Endothelial cell of umbilical vein (primary cell): ENCODE measurements around the gene USP6. TPM values are rescaled to one million over a fixed set of nuclear protein-coding genes. Genes with fewer than 3 reads are reported as not detected.

Experiments
- BruUV-seq: library from RNA; stranded (reverse); fragments of 400-500 nt; replicated peaks from 2 replicates; lab custom pipeline; 2021; lab: Mats Ljungman, UMichigan
- CTCF ChIA-PET: fragments of 300-600, 350-600 bp; sonication (Branson Sonifier 250); formaldehyde crosslinking; loops from one replicate; lab custom pipeline; 2021; ENCODE audit warnings: antibody characterized with exemption, inconsistent platforms; lab: Charles Lee
- POLR2A ChIA-PET: fragments of 300-600, 350-600 bp; sonication (Branson Sonifier 250); formaldehyde crosslinking; loops from one replicate; lab custom pipeline; 2021; ENCODE audit warnings: antibody characterized with exemption, inconsistent platforms; lab: Charles Lee
- DNase-seq: peaks from one replicate; pipeline ENCODE4 v3.0.0-alpha.2; 2011; ENCODE audit warnings: low read depth, low spot score
- FAIRE-seq: peaks from 2 replicates; lab custom pipeline; 2011; peaks lifted over from hg19 to GRCh38; lab: Jason Lieb, UNC
- H2AFZ ChIP-seq: 2 replicates; pipeline ENCODE4 v1.6.0; 2012; ENCODE audit warnings: low read depth, low read length, control low read depth, inconsistent platforms
- H3K27ac ChIP-seq: 2 replicates; pipeline ENCODE4 v1.5.1; 2011; ENCODE audit warnings: low read depth, mild to moderate bottlenecking, control low read depth, low read length, moderate library complexity; ENCODE audit not compliant: insufficient read depth
- H3K27me3 ChIP-seq, 2 experiments: 2 replicates each; pipeline versions ENCODE4 v1.6.0 to v1.6.1; 2011; ENCODE audit warnings: low read length in 2 of 2, mixed read lengths in 1 of 2; ENCODE audit not compliant: control insufficient read depth in 2 of 2, insufficient read depth in 2 of 2
- H3K36me3 ChIP-seq, 2 experiments: 2 replicates in 1 of 2; 3 replicates in 1 of 2; pipeline ENCODE4 v1.5.1; 2011; ENCODE audit warnings: low read length in 2 of 2, mild to moderate bottlenecking in 1 of 2, moderate library complexity in 1 of 2; ENCODE audit not compliant: control insufficient read depth in 2 of 2, insufficient read depth in 2 of 2; ENCODE audit errors: extremely low read depth in 1 of 2
- H3K4me1 ChIP-seq: 3 replicates; pipeline ENCODE4 v1.5.1; 2011; ENCODE audit warnings: mild to moderate bottlenecking, low read length; ENCODE audit not compliant: control insufficient read depth, insufficient read depth; ENCODE audit errors: extremely low read depth
- H3K4me2 ChIP-seq: 2 replicates; pipeline ENCODE4 v1.6.1; 2011; ENCODE audit warnings: low read length, control low read depth, mixed read lengths; ENCODE audit not compliant: insufficient read depth
- H3K4me3 ChIP-seq, 3 experiments: fragments of 200-600 bp in 1 of 3; sonication (generic), shearing (Covaris generic) in 1 of 3; replicated peaks in 1 of 3; 2 replicates each; pipeline ENCODE4 v1.5.1; 2011 to 2016; ENCODE audit warnings: control low read depth in 3 of 3, low read length in 3 of 3, mild to moderate bottlenecking in 2 of 3, inconsistent platforms in 1 of 3, low read depth in 1 of 3, moderate library complexity in 1 of 3; ENCODE audit not compliant: insufficient read depth in 1 of 3
- H3K79me2 ChIP-seq: 2 replicates; pipeline ENCODE4 v1.6.0; 2012; ENCODE audit warnings: low read length, inconsistent platforms; ENCODE audit not compliant: control insufficient read depth, insufficient read depth
- H3K9ac ChIP-seq: replicated peaks from 2 replicates; pipeline ENCODE3; 2011; ENCODE audit warnings: low read length, control low read depth; ENCODE audit not compliant: insufficient read depth; ENCODE audit errors: extremely low read depth
- H3K9me1 ChIP-seq: replicated peaks from 3 replicates; pipeline ENCODE4 v1.6.0; 2011; ENCODE audit warnings: mild to moderate bottlenecking, low read length; ENCODE audit not compliant: control insufficient read depth, insufficient read depth; ENCODE audit errors: extremely low read depth
- H3K9me3 ChIP-seq: replicated peaks from 2 replicates; pipeline ENCODE4 v1.5.1; 2012; ENCODE audit warnings: low read length, inconsistent platforms; ENCODE audit not compliant: control insufficient read depth, insufficient read depth
- H4K20me1 ChIP-seq: replicated peaks from 2 replicates; pipeline ENCODE3; 2011; ENCODE audit warnings: mild to moderate bottlenecking, low read length; ENCODE audit not compliant: control insufficient read depth, insufficient read depth; ENCODE audit errors: extremely low read depth
- FOS ChIP-seq: IDR thresholded peaks from 2 replicates; pipeline ENCODE4 v1.6.1; 2011; ENCODE audit warnings: mild to moderate bottlenecking, low read length, moderate library complexity, borderline replicate concordance; ENCODE audit not compliant: insufficient read depth
- GATA2 ChIP-seq: IDR thresholded peaks from 2 replicates; pipeline ENCODE4 v1.7.0; 2011; ENCODE audit warnings: low read depth, mild to moderate bottlenecking, moderate library complexity, mixed read lengths, low read length; ENCODE audit not compliant: insufficient read length, insufficient read depth
- JUN ChIP-seq: IDR thresholded peaks from 2 replicates; pipeline ENCODE4 v1.6.1; 2011; ENCODE audit warnings: borderline replicate concordance, low read depth; ENCODE audit not compliant: insufficient read length, insufficient read depth
- POLR2A ChIP-seq: IDR thresholded peaks from 2 replicates; pipeline ENCODE4 v1.6.1; 2012; ENCODE audit warnings: low read depth, mild to moderate bottlenecking, control low read depth, low read length
- dilution Hi-C: fragments of 300-500 bp; cut with MboI; formaldehyde crosslinking; loops from one replicate; pipeline ENCODE4 v1.15.0; 2019; ENCODE audit warnings: low sequenced_read_pairs; ENCODE audit not compliant: extremely low pct_ligation_motif_present
- intact Hi-C: fragments of 100-400 bp; cut with micrococcal nuclease; formaldehyde crosslinking; loops from one replicate; pipeline ENCODE4 v1.10.0; 2022
- polyA plus RNA-seq, 4 experiments: library from polyadenylated mRNA; depleted of rRNA in 3 of 4; stranded (reverse) in 3 of 4; unstranded in 1 of 4; fragments of >200 nt; gene quantifications; 2 replicates each; pipeline versions ENCODE4 v1.2.1 to v1.2.3, GENCODE V29; 2011 to 2012; ENCODE audit warnings: missing spikeins in 1 of 4
- total RNA-seq: library from RNA; stranded (reverse); gene quantifications from 2 replicates; pipeline ENCODE4 v1.2.3, GENCODE V29; 2021
- TF ChIP-seq, protein P1 (sequence below), 2 donors: IDR thresholded peaks; 1 replicate in 1 of 2; 2 replicates in 1 of 2; pipeline ENCODE4 v1.5.1; 2011; ENCODE audit warnings: low read length in 2 of 2, mild to moderate bottlenecking in 2 of 2, moderate library complexity in 2 of 2, control low read depth in 1 of 2, inconsistent platforms in 1 of 2, low read depth in 1 of 2; ENCODE audit not compliant: insufficient read depth in 1 of 2; ENCODE audit errors: extremely low read depth in 1 of 2

USP6 gene
- total and polyA plus RNA-seq, 2 donors (not counting 3 experiments of a cell fraction or from before 2014, with no cell fraction given) = under 0.01 to 0.15 TPM

DNA sequence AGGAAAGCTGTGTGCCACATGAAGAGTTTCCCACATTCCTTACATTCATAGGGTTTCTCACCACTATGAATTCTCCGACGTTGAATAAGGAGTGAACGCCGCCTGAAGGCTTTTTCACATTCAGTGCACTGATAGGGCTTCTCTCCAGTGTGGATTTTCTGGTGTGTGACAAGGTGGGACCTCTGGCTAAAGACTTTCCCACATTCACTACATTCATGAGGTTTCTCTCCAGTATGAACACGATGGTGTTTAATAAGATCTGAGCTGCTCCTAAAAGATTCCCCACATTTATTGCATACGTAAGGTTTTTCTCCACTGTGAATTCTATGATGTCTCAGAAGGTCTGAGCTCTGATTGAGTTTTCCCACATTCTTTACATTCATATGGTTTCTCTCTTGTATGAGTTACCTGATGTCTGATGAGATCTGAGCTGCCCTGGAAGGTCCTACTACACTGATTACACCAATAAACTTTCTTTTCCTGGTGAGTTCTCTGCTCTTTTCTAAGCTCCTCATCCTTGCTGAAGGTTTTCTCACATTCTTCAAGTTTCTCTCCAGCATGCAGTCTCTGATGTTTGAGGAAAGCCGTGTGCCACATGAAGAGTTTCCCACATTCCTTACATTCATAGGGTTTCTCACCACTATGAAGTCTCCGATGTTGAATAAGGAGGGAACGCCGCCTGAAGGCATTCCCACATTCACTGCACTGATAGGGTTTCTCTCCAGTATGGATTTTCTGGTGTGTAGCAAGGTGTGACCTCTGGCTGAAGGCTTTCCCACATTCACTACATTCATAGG is 65.9 kb downstream of the USP6 start:
- POLR2A ChIA-PET = no interaction called here
- no peak overlapping the region for H3K4me3 ChIP-seq
- no peaks in the 10 kb centered on the region for H4K20me1 ChIP-seq
- H3K9ac ChIP-seq = no peak overlapping the region
- H3K36me3 ChIP-seq = no peaks in the 10 kb centered on the region
- H3K4me2 ChIP-seq = no peak overlapping the region
- H3K27me3 ChIP-seq = no peaks in the 10 kb centered on the region
- intact Hi-C loops = no loop called here
- dilution Hi-C loops = no loop called here
- no peak overlapping the region for H3K27ac ChIP-seq
- no peak for FAIRE-seq
- DNase-seq = no peak
- CTCF ChIA-PET = no interaction called here
- peaks cover 32% of the 10 kb centered on the region for H3K9me3 ChIP-seq
- no TSS peak for BruUV-seq
- no peaks in the 10 kb centered on the region for H3K4me1 ChIP-seq
- no peak overlapping the region for H2AFZ ChIP-seq
- TF ChIP-seq FOS = no peak
- no peak for TF ChIP-seq POLR2A
- no peak for TF ChIP-seq GATA2
- TF ChIP-seq, protein P1, sequence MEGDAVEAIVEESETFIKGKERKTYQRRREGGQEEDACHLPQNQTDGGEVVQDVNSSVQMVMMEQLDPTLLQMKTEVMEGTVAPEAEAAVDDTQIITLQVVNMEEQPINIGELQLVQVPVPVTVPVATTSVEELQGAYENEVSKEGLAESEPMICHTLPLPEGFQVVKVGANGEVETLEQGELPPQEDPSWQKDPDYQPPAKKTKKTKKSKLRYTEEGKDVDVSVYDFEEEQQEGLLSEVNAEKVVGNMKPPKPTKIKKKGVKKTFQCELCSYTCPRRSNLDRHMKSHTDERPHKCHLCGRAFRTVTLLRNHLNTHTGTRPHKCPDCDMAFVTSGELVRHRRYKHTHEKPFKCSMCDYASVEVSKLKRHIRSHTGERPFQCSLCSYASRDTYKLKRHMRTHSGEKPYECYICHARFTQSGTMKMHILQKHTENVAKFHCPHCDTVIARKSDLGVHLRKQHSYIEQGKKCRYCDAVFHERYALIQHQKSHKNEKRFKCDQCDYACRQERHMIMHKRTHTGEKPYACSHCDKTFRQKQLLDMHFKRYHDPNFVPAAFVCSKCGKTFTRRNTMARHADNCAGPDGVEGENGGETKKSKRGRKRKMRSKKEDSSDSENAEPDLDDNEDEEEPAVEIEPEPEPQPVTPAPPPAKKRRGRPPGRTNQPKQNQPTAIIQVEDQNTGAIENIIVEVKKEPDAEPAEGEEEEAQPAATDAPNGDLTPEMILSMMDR (IDR thresholded peaks at IDR 0.05; ENCODE audit: extremely low read depth in 1 of 2, insufficient read depth in 1 of 2, low read depth in 1 of 2, low read length in 2 of 2) = no peak
- TF ChIP-seq JUN = no peak
- H3K9me1 ChIP-seq = no peaks in the 10 kb centered on the region
- no peaks in the 10 kb centered on the region for H3K79me2 ChIP-seq
